IgD-negative memory B cell (primary cell): ENCODE measurements around the gene F2RL2. TPM values are rescaled to one million over a fixed set of nuclear protein-coding genes. Genes with fewer than 3 reads are reported as not detected.

Experiments
- H3K27ac Mint-ChIP-seq, 3 donors: one replicate each; pipeline ENCODE4 v1.8.0; 2020 to 2022; ENCODE audit warnings: mild to moderate bottlenecking in 3 of 3, mixed read lengths in 3 of 3, moderate library complexity in 1 of 3
- H3K27me3 Mint-ChIP-seq: one replicate; pipeline ENCODE4 v1.8.0; 2021; ENCODE audit warnings: mixed read lengths
- H3K36me3 Mint-ChIP-seq: one replicate; pipeline ENCODE4 v1.8.0; 2020; ENCODE audit warnings: mild to moderate bottlenecking, mixed read lengths
- H3K4me1 Mint-ChIP-seq, 3 donors: one replicate each; pipeline ENCODE4 v1.8.0; 2020 to 2022; ENCODE audit warnings: mixed read lengths in 3 of 3, mild to moderate bottlenecking in 1 of 3
- H3K4me3 Mint-ChIP-seq, 4 donors: one replicate each; pipeline ENCODE4 v1.8.0; 2020 to 2022; ENCODE audit warnings: mild to moderate bottlenecking in 4 of 4, mixed read lengths in 4 of 4, moderate library complexity in 3 of 4
- H3K9me3 Mint-ChIP-seq, 3 donors: one replicate each; pipeline ENCODE4 v1.8.0; 2020 to 2021; ENCODE audit warnings: mixed read lengths in 3 of 3, mild to moderate bottlenecking in 1 of 3
- polyA plus RNA-seq: library from polyadenylated mRNA; unstranded; fragments of 300-500 nt; fragmentation: Illumina TruSeq; gene quantifications from one replicate; pipeline ENCODE4 v1.2.3, GENCODE V29; 2021

Gene F2RL2, protein sequence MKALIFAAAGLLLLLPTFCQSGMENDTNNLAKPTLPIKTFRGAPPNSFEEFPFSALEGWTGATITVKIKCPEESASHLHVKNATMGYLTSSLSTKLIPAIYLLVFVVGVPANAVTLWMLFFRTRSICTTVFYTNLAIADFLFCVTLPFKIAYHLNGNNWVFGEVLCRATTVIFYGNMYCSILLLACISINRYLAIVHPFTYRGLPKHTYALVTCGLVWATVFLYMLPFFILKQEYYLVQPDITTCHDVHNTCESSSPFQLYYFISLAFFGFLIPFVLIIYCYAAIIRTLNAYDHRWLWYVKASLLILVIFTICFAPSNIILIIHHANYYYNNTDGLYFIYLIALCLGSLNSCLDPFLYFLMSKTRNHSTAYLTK
- polyA plus RNA-seq: 0.11 TPM

GRCh38 chr5:76622973-76623596, at the start of gene F2RL2:
Gene F2RL2, minus strand, starts transcription at chr5:76623403. Its CDS starts 173 bp downstream, at chr5:76623230.
- no peak within 1 kb of the TSS for H3K4me3 Mint-ChIP-seq
- H3K4me1 Mint-ChIP-seq: peaks cover 0 to 2% (median 0%) of the 10 kb centered on the region in 3 donors

GRCh38 chr5:76672242-76672641, 49.0 kb upstream of the F2RL2 start:
- H3K27ac Mint-ChIP-seq: no peak overlapping the region
- H3K27me3 Mint-ChIP-seq: no peaks in the 10 kb centered on the region
- H3K4me3 Mint-ChIP-seq: no peak overlapping the region
- H3K9me3 Mint-ChIP-seq: no peaks in the 10 kb centered on the region
- H3K4me1 Mint-ChIP-seq: no peaks in the 10 kb centered on the region
- H3K36me3 Mint-ChIP-seq: peaks cover 8% of the 10 kb centered on the region

More at GRCh38 chr5:76622973-76623596, at the start of gene F2RL2:
- H3K36me3 Mint-ChIP-seq: no peaks in the 10 kb centered on the region
- H3K27me3 Mint-ChIP-seq: no peaks in the 10 kb centered on the region
- H3K27ac Mint-ChIP-seq: no peak within 1 kb of the TSS
- no peaks in the 10 kb centered on the region for H3K9me3 Mint-ChIP-seq

- H3K27me3 Mint-ChIP-seq: no peaks in the 10 kb centered on the region
- no peak overlapping the region for H3K27ac Mint-ChIP-seq
- no peak overlapping the region for H3K4me3 Mint-ChIP-seq
- H3K9me3 Mint-ChIP-seq: no peaks in the 10 kb centered on the region
- no peaks in the 10 kb centered on the region for H3K4me1 Mint-ChIP-seq
- H3K36me3 Mint-ChIP-seq: peaks cover 14% of the 10 kb centered on the region
These were observed 47.3 kb upstream of the F2RL2 start for GRCh38 chr5:76670508-76670907.

DNA sequence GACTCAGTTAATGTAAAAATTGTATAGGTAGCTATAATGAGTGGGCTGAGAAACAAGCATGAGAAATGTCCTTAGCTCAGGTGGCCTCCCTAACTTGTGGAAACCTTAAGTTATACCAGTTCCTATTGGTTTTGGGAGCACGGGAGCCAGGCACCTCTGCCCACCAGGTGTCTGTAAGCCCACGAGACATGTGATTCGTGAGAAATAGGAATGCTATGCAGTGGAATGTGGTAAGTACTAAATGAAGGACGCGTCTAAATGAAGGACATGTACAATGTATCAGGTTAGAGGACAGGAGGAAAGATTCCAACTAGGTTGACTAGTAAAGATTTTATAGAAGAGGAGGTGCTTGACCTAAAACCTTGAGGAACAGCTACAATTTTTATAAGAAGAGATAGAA, 46.0 kb upstream of the F2RL2 start:
- peaks cover 0 to under 1% (median 0%) of the 10 kb centered on the region in 3 donors for H3K4me1 Mint-ChIP-seq
- H3K4me3 Mint-ChIP-seq: no peak overlapping the region
- no peaks in the 10 kb centered on the region for H3K9me3 Mint-ChIP-seq
- no peak overlapping the region for H3K27ac Mint-ChIP-seq
- no peaks in the 10 kb centered on the region for H3K27me3 Mint-ChIP-seq
- H3K36me3 Mint-ChIP-seq: peaks cover 16% of the 10 kb centered on the region

DNA sequence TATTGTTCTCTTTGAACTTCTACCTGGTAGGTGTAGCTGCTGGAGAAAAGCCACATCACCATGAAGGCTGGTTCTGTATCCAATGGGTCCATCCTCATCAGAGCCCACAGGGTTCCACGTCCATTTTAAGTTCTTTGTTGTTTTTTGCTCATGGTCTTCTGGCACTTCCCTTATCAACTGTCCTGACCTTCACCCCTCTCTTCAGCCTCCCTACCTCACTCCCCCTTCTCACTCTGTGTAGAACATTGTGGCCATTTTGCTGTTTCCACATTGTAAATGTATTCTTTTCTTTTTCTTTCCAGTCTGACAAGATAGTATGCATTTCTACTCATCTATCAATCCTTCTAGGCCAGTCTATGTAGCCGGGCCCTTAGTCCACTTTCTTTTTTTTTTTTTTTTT, 44.3 kb upstream of the F2RL2 start:
- Mint-ChIP-seq H3K36me3 (peaks cover 19% of the 10 kb centered on the region), H3K27ac (no peak overlapping the region), H3K4me3 (no peak overlapping the region)

GRCh38 chr5:76664079-76664478, 40.9 kb upstream of the F2RL2 start:
- Mint-ChIP-seq H3K36me3 (peaks cover 16% of the 10 kb centered on the region), H3K27me3 (no peaks in the 10 kb centered on the region), H3K27ac (no peak overlapping the region)

More for the DNA sequence above, 44.3 kb upstream of the F2RL2 start:
- Mint-ChIP-seq H3K27me3 (no peaks in the 10 kb centered on the region), H3K4me1 (peaks cover 0 to 5% (median 4%) of the 10 kb centered on the region in 3 donors), H3K9me3 (no peaks in the 10 kb centered on the region)

DNA sequence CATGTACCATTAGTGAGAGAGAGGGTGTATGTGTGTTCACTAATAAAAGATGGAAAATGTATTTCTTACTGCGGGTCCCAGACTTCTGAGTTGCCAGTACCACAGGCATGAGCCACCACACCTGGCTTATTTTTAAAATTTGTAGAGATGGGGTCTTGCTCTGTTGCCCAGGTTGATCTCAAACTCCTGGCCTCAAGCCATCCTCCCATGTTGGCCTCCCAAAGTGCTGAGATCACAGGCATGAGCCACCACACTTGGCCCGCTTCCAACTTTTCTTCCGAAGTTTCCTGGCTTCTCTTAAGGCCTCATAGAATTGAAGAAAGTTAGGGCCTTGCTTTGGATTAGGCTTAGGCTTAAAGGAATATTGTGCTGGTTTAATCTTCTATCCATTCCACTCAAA, 40.4 kb upstream of the F2RL2 start:
- Mint-ChIP-seq H3K4me1 (peaks cover 0 to 5% (median 4%) of the 10 kb centered on the region in 3 donors), H3K27ac (no peak overlapping the region), H3K9me3 (no peaks in the 10 kb centered on the region), H3K4me3 (no peak overlapping the region), H3K36me3 (peaks cover 16% of the 10 kb centered on the region), H3K27me3 (no peaks in the 10 kb centered on the region)

More at GRCh38 chr5:76664079-76664478, 40.9 kb upstream of the F2RL2 start:
- H3K4me3 Mint-ChIP-seq: no peak overlapping the region
- no peaks in the 10 kb centered on the region for H3K9me3 Mint-ChIP-seq
- peaks cover 0 to 5% (median 4%) of the 10 kb centered on the region in 3 donors for H3K4me1 Mint-ChIP-seq

DNA sequence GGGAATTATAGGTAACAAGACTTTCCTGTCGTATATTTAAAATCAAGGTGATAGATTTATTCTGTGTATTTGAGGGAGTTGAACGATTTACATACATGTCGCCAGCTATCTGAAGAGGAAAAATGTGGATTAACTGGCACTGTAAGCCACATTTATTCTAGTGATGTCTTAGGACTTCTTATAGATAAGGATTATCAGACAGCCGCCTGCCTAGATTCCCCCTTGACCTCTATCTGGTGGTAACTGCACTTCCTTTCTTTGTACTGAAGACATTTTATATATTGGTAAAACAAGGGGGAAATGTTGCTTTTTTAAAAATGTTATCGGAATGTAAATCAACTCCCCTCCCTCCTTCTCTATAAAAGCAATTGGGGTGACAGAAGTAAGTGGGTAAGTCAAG, 39.3 kb upstream of the F2RL2 start:
- peaks cover 0 to 5% (median 4%) of the 10 kb centered on the region in 3 donors for H3K4me1 Mint-ChIP-seq
- H3K27ac Mint-ChIP-seq: no peak overlapping the region
- no peak overlapping the region for H3K4me3 Mint-ChIP-seq
- no peaks in the 10 kb centered on the region for H3K9me3 Mint-ChIP-seq
- no peaks in the 10 kb centered on the region for H3K27me3 Mint-ChIP-seq
- H3K36me3 Mint-ChIP-seq: peaks cover 15% of the 10 kb centered on the region

DNA sequence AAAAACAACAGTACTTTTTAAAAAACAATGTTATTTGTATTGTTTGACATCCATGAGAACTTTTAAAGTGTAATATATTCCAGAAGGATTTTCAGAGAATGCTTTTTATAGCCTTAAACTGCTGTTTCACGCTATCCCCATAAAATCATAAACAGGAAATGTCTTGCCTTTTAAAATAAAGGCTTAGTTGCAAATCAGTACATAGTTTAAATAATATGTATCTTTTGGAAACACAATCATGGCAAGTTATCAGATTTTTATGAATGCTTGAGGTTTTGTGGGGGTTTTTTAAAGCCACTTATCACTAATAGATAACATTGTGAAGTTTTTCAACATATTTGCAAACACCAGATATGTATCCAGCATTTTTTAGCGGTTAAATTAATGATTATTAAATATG, 37.2 kb upstream of the F2RL2 start:
- no peaks in the 10 kb centered on the region for H3K27me3 Mint-ChIP-seq
- H3K36me3 Mint-ChIP-seq: peaks cover 6% of the 10 kb centered on the region
- no peak overlapping the region for H3K27ac Mint-ChIP-seq
- no peaks in the 10 kb centered on the region for H3K9me3 Mint-ChIP-seq
- no peak overlapping the region for H3K4me3 Mint-ChIP-seq
- H3K4me1 Mint-ChIP-seq: peaks cover 0 to 5% (median 4%) of the 10 kb centered on the region in 3 donors

DNA sequence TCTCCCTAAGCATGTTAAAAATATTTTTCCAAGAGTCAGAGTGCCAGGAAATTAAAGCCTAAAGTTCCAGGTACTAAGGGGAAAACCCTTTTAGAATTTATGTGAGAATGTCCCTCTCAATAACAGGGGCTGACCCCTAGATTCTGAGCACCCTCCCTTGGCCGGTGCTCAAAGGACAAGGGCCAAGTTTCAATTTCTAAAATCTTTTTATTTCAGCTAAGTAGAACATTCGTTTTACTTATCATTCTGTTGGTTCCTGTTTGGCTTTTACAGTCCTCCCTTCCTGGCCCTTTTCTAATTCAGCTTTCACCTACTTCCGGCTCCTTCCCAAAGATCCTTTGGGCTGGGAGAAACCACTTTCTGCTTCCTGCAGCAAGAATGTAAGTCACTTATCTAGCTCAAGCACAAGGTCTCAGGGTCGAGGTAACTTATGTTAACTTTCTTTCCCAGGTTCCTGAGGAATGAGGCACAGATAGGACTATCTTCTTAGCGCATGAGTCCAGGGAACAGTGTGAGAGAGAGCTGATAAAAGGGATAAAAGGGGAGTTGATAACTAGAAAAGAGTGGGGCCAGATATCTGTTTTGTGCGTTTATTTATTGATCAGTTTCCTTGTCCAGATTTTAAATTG, 34.6 kb upstream of the F2RL2 start:
- Mint-ChIP-seq H3K4me3 (no peak overlapping the region), H3K9me3 (no peaks in the 10 kb centered on the region), H3K27ac (no peak overlapping the region), H3K27me3 (no peaks in the 10 kb centered on the region), H3K4me1 (no peaks in the 10 kb centered on the region), H3K36me3 (peaks cover 5% of the 10 kb centered on the region)

- Mint-ChIP-seq H3K36me3 (peaks cover 2% of the 10 kb centered on the region), H3K9me3 (no peaks in the 10 kb centered on the region), H3K4me1 (no peaks in the 10 kb centered on the region), H3K27ac (no peak overlapping the region), H3K27me3 (no peaks in the 10 kb centered on the region), H3K4me3 (no peak overlapping the region)
These were observed 33.9 kb upstream of the F2RL2 start for GRCh38 chr5:76657091-76657490.

- H3K9me3 Mint-ChIP-seq: peaks cover 1 to 13% (median 9%) of the 10 kb centered on the region in 3 donors
- H3K4me3 Mint-ChIP-seq: no peak overlapping the region
- no peaks in the 10 kb centered on the region for H3K4me1 Mint-ChIP-seq
- H3K27ac Mint-ChIP-seq: no peak overlapping the region
- peaks cover 11% of the 10 kb centered on the region for H3K36me3 Mint-ChIP-seq
- H3K27me3 Mint-ChIP-seq: no peaks in the 10 kb centered on the region
These were observed 29.7 kb upstream of the F2RL2 start for GRCh38 chr5:76652809-76653414.

GRCh38 chr5:76649140-76649539, 25.9 kb upstream of the F2RL2 start:
- Mint-ChIP-seq H3K9me3 (peaks cover 4 to 13% (median 9%) of the 10 kb centered on the region in 3 donors), H3K4me1 (no peaks in the 10 kb centered on the region), H3K36me3 (peaks cover 22% of the 10 kb centered on the region), H3K4me3 (no peak overlapping the region), H3K27ac (no peak overlapping the region), H3K27me3 (no peaks in the 10 kb centered on the region)

DNA sequence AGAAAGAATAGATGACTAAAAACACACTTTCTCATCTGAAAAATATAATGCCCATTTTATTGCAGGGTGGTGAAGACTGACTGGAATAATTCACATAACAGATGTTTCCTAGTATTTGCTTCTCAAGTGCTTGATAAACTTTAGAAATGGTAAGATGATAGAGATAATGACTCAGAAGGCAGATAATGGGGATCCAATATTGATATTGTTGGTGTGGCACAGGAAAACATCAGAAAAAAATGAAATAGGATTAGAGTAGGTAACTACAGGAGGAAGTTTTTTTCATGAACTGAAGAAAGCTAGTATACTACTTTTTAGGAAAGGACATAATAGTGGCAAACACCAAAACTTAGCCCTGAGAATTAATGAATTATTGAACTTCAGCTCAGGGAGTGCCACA, 20.2 kb upstream of the F2RL2 start:
- no peaks in the 10 kb centered on the region for H3K27me3 Mint-ChIP-seq
- H3K36me3 Mint-ChIP-seq: peaks cover 16% of the 10 kb centered on the region
- peaks cover 4 to 7% (median 4%) of the 10 kb centered on the region in 3 donors for H3K4me1 Mint-ChIP-seq
- peaks cover 2 to 4% (median 2%) of the 10 kb centered on the region in 3 donors for H3K9me3 Mint-ChIP-seq
- no peak overlapping the region for H3K27ac Mint-ChIP-seq
- H3K4me3 Mint-ChIP-seq: no peak overlapping the region
